Endothelial cell of umbilical vein (primary cell): ENCODE data around the gene PRKAB1. TPM values are rescaled to one million over a fixed set of nuclear protein-coding genes. Genes with fewer than 3 reads are reported as not detected.

ENCODE experiments used
- BruUV-seq: library from RNA; stranded (reverse); fragments of 400-500 nt; replicated peaks from 2 replicates; lab custom pipeline; 2021; lab: Mats Ljungman, UMichigan
- CTCF ChIA-PET: fragments of 300-600, 350-600 bp; sonication (Branson Sonifier 250); formaldehyde crosslinking; loops from one replicate; lab custom pipeline; 2021; ENCODE audit warnings: antibody characterized with exemption, inconsistent platforms; lab: Charles Lee
- POLR2A ChIA-PET: fragments of 300-600, 350-600 bp; sonication (Branson Sonifier 250); formaldehyde crosslinking; loops from one replicate; lab custom pipeline; 2021; ENCODE audit warnings: antibody characterized with exemption, inconsistent platforms; lab: Charles Lee
- DNase-seq: peaks from one replicate; pipeline ENCODE4 v3.0.0-alpha.2; 2011; ENCODE audit warnings: low read depth, low spot score
- FAIRE-seq: peaks from 2 replicates; lab custom pipeline; 2011; peaks lifted over from hg19 to GRCh38; lab: Jason Lieb, UNC
- H2AFZ ChIP-seq: 2 replicates; pipeline ENCODE4 v1.6.0; 2012; ENCODE audit warnings: low read depth, low read length, control low read depth, inconsistent platforms
- H3K27ac ChIP-seq: 2 replicates; pipeline ENCODE4 v1.5.1; 2011; ENCODE audit warnings: low read depth, mild to moderate bottlenecking, control low read depth, low read length, moderate library complexity; ENCODE audit not compliant: insufficient read depth
- H3K27me3 ChIP-seq, 2 experiments: 2 replicates each; pipeline versions ENCODE4 v1.6.0 to v1.6.1; 2011; ENCODE audit warnings: low read length in 2 of 2, mixed read lengths in 1 of 2; ENCODE audit not compliant: control insufficient read depth in 2 of 2, insufficient read depth in 2 of 2
- H3K36me3 ChIP-seq, 2 experiments: 2 replicates in 1 of 2; 3 replicates in 1 of 2; pipeline ENCODE4 v1.5.1; 2011; ENCODE audit warnings: low read length in 2 of 2, mild to moderate bottlenecking in 1 of 2, moderate library complexity in 1 of 2; ENCODE audit not compliant: control insufficient read depth in 2 of 2, insufficient read depth in 2 of 2; ENCODE audit errors: extremely low read depth in 1 of 2
- H3K4me1 ChIP-seq: 3 replicates; pipeline ENCODE4 v1.5.1; 2011; ENCODE audit warnings: mild to moderate bottlenecking, low read length; ENCODE audit not compliant: control insufficient read depth, insufficient read depth; ENCODE audit errors: extremely low read depth
- H3K4me2 ChIP-seq: 2 replicates; pipeline ENCODE4 v1.6.1; 2011; ENCODE audit warnings: low read length, control low read depth, mixed read lengths; ENCODE audit not compliant: insufficient read depth
- H3K4me3 ChIP-seq, 3 experiments: fragments of 200-600 bp in 1 of 3; sonication (generic), shearing (Covaris generic) in 1 of 3; replicated peaks in 1 of 3; 2 replicates each; pipeline ENCODE4 v1.5.1; 2011 to 2016; ENCODE audit warnings: control low read depth in 3 of 3, low read length in 3 of 3, mild to moderate bottlenecking in 2 of 3, inconsistent platforms in 1 of 3, low read depth in 1 of 3, moderate library complexity in 1 of 3; ENCODE audit not compliant: insufficient read depth in 1 of 3
- H3K79me2 ChIP-seq: 2 replicates; pipeline ENCODE4 v1.6.0; 2012; ENCODE audit warnings: low read length, inconsistent platforms; ENCODE audit not compliant: control insufficient read depth, insufficient read depth
- H3K9ac ChIP-seq: replicated peaks from 2 replicates; pipeline ENCODE3; 2011; ENCODE audit warnings: low read length, control low read depth; ENCODE audit not compliant: insufficient read depth; ENCODE audit errors: extremely low read depth
- H3K9me1 ChIP-seq: replicated peaks from 3 replicates; pipeline ENCODE4 v1.6.0; 2011; ENCODE audit warnings: mild to moderate bottlenecking, low read length; ENCODE audit not compliant: control insufficient read depth, insufficient read depth; ENCODE audit errors: extremely low read depth
- H3K9me3 ChIP-seq: replicated peaks from 2 replicates; pipeline ENCODE4 v1.5.1; 2012; ENCODE audit warnings: low read length, inconsistent platforms; ENCODE audit not compliant: control insufficient read depth, insufficient read depth
- H4K20me1 ChIP-seq: replicated peaks from 2 replicates; pipeline ENCODE3; 2011; ENCODE audit warnings: mild to moderate bottlenecking, low read length; ENCODE audit not compliant: control insufficient read depth, insufficient read depth; ENCODE audit errors: extremely low read depth
- CTCF ChIP-seq, 2 donors: IDR thresholded peaks; 1 replicate in 1 of 2; 2 replicates in 1 of 2; pipeline ENCODE4 v1.5.1; 2011; ENCODE audit warnings: low read length in 2 of 2, mild to moderate bottlenecking in 2 of 2, moderate library complexity in 2 of 2, control low read depth in 1 of 2, inconsistent platforms in 1 of 2, low read depth in 1 of 2; ENCODE audit not compliant: insufficient read depth in 1 of 2; ENCODE audit errors: extremely low read depth in 1 of 2
- EZH2 ChIP-seq: IDR thresholded peaks from 2 replicates; pipeline ENCODE4 v1.6.1; 2012; ENCODE audit warnings: borderline replicate concordance, low read depth, mild to moderate bottlenecking, moderate library complexity, low read length, inconsistent platforms; ENCODE audit not compliant: severe bottlenecking
- FOS ChIP-seq: IDR thresholded peaks from 2 replicates; pipeline ENCODE4 v1.6.1; 2011; ENCODE audit warnings: mild to moderate bottlenecking, low read length, moderate library complexity, borderline replicate concordance; ENCODE audit not compliant: insufficient read depth
- GATA2 ChIP-seq: IDR thresholded peaks from 2 replicates; pipeline ENCODE4 v1.7.0; 2011; ENCODE audit warnings: low read depth, mild to moderate bottlenecking, moderate library complexity, mixed read lengths, low read length; ENCODE audit not compliant: insufficient read length, insufficient read depth
- JUN ChIP-seq: IDR thresholded peaks from 2 replicates; pipeline ENCODE4 v1.6.1; 2011; ENCODE audit warnings: borderline replicate concordance, low read depth; ENCODE audit not compliant: insufficient read length, insufficient read depth
- MAX ChIP-seq: IDR thresholded peaks from 2 replicates; pipeline ENCODE4 v1.6.1; 2011; ENCODE audit not compliant: insufficient read depth, insufficient read length
- MYC ChIP-seq: IDR thresholded peaks from one replicate; pipeline ENCODE4 v1.6.1; 2011; ENCODE audit warnings: mild to moderate bottlenecking, low read depth, low read length
- POLR2A ChIP-seq: IDR thresholded peaks from 2 replicates; pipeline ENCODE4 v1.6.1; 2012; ENCODE audit warnings: low read depth, mild to moderate bottlenecking, control low read depth, low read length
- POLR2AphosphoS5 ChIP-seq: IDR thresholded peaks from 2 replicates; pipeline ENCODE4 v1.6.1; 2012; ENCODE audit warnings: low read depth, mild to moderate bottlenecking, control low read depth, low read length, moderate library complexity; ENCODE audit not compliant: insufficient read depth
- dilution Hi-C: fragments of 300-500 bp; cut with MboI; formaldehyde crosslinking; loops from one replicate; pipeline ENCODE4 v1.15.0; 2019; ENCODE audit warnings: low sequenced_read_pairs; ENCODE audit not compliant: extremely low pct_ligation_motif_present
- intact Hi-C: fragments of 100-400 bp; cut with micrococcal nuclease; formaldehyde crosslinking; loops from one replicate; pipeline ENCODE4 v1.10.0; 2022
- polyA plus RNA-seq, 4 experiments: library from polyadenylated mRNA; depleted of rRNA in 3 of 4; stranded (reverse) in 3 of 4; unstranded in 1 of 4; fragments of >200 nt; gene quantifications; 2 replicates each; pipeline versions ENCODE4 v1.2.1 to v1.2.3, GENCODE V29; 2011 to 2012; ENCODE audit warnings: missing spikeins in 1 of 4
- total RNA-seq: library from RNA; stranded (reverse); gene quantifications from 2 replicates; pipeline ENCODE4 v1.2.3, GENCODE V29; 2021

PRKAB1 gene
- total and polyA plus RNA-seq, 2 donors (not counting 3 experiments of a cell fraction or from before 2014, with no cell fraction given): 23.1 to 27.0 TPM

DNA sequence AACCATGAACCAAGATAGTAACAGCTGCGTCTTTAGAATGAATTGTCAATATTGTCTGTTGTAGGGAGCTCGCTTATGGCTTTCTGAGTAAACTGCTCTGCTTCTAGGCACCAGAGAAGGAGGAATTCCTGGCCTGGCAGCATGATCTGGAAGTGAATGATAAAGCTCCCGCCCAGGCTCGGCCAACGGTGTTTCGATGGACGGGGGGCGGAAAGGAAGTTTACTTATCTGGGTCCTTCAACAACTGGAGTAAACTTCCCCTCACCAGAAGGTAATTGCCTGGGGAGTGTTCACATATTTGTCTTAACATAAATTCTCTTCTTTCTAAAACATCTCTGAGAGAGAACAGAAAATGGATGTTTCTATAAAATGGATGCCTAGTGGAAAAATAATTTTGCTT, 4.3 kb downstream of the PRKAB1 start:
- H4K20me1 ChIP-seq: no peaks in the 10 kb centered on the region
- peaks cover 4% of the 10 kb centered on the region for H3K79me2 ChIP-seq
- H3K9ac ChIP-seq: no peak overlapping the region
- H3K4me1 ChIP-seq: peaks cover 36% of the 10 kb centered on the region
- H3K27ac ChIP-seq: no peak overlapping the region
- DNase-seq: no peak
- H3K9me1 ChIP-seq: no peaks in the 10 kb centered on the region
- H3K36me3 ChIP-seq: peaks cover 6% of the 10 kb centered on the region in 2 experiments
- H3K4me2 ChIP-seq: no peak overlapping the region
- dilution Hi-C loops (no loop called here), intact Hi-C loops (no loop called here)
- H3K4me3 ChIP-seq: no peak overlapping the region
- TF ChIP-seq POLR2AphosphoS5: no peak
- no peak for TF ChIP-seq GATA2
- TF ChIP-seq POLR2A: no peak
- no peak for TF ChIP-seq FOS
- no peak for TF ChIP-seq EZH2
- no peak for TF ChIP-seq CTCF (IDR thresholded peaks at IDR 0.05; ENCODE audit: extremely low read depth in 1 of 2, insufficient read depth in 1 of 2, low read depth in 1 of 2, low read length in 2 of 2)
- TF ChIP-seq MAX: no peak
- TF ChIP-seq JUN: no peak
- TF ChIP-seq MYC: no peak
- FAIRE-seq: no peak
- H3K27me3 ChIP-seq: no peaks in the 10 kb centered on the region
- POLR2A ChIA-PET: no interaction called here
- H2AFZ ChIP-seq: no peak overlapping the region
- CTCF ChIA-PET: interaction anchor here (0.7 to 4.2 kb wide), 3 partner anchors 10 to 108 kb away, joined by 3 to 30 read pairs (median 3); no protein-coding TSS in a partner anchor
- BruUV-seq: no TSS peak
- H3K9me3 ChIP-seq: no peaks in the 10 kb centered on the region
